GM12875 (cell line): Measurements from ENCODE around the gene LRRIQ3.

ENCODE experiments used
- H3K4me3 ChIP-seq: one replicate; pipeline ENCODE4 v1.5.1; 2011; ENCODE audit warnings: low read depth, low read length, control low read depth
- CTCF ChIP-seq: IDR thresholded peaks from 2 replicates; pipeline ENCODE4 v1.5.1; 2011; ENCODE audit warnings: low read depth, mild to moderate bottlenecking, control low read depth, inconsistent platforms, low read length, moderate library complexity, borderline replicate concordance; ENCODE audit not compliant: insufficient read depth

LRRIQ3 gene

GRCh38 chr1:74050386-74050785 lies 147.6 kb downstream of the LRRIQ3 start:
- no peak for TF ChIP-seq CTCF
- no peak overlapping the region for H3K4me3 ChIP-seq

GRCh38 chr1:74038042-74038441 lies 159.9 kb downstream of the LRRIQ3 start:
- TF ChIP-seq CTCF: no peak
- H3K4me3 ChIP-seq: no peak overlapping the region

- no peak for TF ChIP-seq CTCF
Measured at GRCh38 chr1:74012583-74012982, 185.4 kb downstream of the LRRIQ3 start.

GRCh38 chr1:74011736-74012135 lies 186.2 kb downstream of the LRRIQ3 start:
- no peak overlapping the region for H3K4me3 ChIP-seq
- no peak for TF ChIP-seq CTCF

More at GRCh38 chr1:74012583-74012982, 185.4 kb downstream of the LRRIQ3 start:
- H3K4me3 ChIP-seq: no peak overlapping the region

GRCh38 chr1:74010206-74010605 lies 187.8 kb downstream of the LRRIQ3 start:
- H3K4me3 ChIP-seq: no peak overlapping the region
- TF ChIP-seq CTCF: no peak

- no peak for TF ChIP-seq CTCF
- no peak overlapping the region for H3K4me3 ChIP-seq
Measured at GRCh38 chr1:74005533-74005932, 192.4 kb downstream of the LRRIQ3 start.

- TF ChIP-seq CTCF: no peak
- H3K4me3 ChIP-seq: no peak overlapping the region
Measured at GRCh38 chr1:74003806-74004205, 194.2 kb downstream of the LRRIQ3 start.
